Measurements from ENCODE around the gene MTRR.

The MTRR gene

DNA sequence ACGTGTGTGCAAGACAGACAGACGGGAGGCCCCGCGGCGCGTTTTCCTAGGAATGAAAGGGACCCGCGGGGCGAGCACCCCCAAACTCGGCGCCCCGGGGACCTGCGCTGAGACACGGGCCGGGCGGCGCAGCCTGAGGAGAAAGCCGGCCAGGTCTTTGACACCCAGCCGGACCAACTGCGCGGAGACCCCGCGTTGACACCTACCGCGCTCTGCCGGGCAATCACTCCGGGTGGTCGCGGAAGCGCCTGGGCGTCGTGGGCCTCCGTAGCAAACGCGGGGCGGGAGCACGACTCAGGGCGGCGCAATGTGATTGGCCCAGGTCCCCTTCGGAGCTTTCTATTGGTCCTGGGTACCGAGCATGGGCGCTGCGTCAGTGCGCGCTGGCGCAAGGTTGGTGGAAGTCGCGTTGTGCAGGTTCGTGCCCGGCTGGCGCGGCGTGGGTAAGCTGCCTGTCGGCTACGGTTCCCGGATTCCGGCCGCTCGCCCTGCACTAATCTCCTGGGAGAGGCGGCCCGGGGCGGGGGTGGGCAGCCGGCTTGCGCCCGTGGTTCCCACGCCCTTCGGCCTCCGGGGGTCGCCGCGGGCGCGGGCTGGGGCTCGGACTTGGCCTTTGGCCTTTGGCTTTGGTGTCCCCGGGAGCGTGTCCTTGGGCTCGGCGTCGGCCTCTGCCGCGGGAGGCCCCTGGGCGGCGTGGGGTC lies at the start of gene MTRR, which contains the start of gene FASTKD3:
MTRR (plus strand) TSS at position 376 of the 701 bp plus-strand sequence. CDS start 1,647 bp downstream, outside the sequence.
FASTKD3 (minus strand) TSS at position 259 of the 701 bp plus-strand sequence. CDS start 948 bp downstream, outside the sequence.
- peak; percentile 35 for FAIRE-seq

- no peak for FAIRE-seq
These were observed 46.5 kb upstream of the MTRR start for GRCh38 chr5:7822449-7822848.

DNA sequence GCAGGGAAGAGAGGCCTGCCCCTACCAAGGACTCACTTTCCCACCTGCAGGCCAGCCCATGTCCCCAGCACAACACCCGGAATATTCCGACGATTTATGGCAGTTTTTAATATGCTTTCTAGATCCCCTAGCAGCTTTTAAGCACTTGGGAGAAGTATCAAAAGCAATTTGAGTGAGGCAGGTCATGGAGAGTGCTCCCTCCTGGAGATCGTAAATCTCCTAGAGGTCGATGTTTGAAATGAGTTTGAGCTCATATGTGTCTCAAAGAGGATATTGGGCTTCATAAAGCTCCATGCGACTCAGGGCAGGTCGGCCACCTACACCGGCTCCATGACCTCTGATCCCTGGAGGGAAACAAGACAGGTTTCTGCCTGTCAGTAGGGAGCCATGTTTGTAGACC lies 45.4 kb upstream of the MTRR start:
- FAIRE-seq: no peak

GRCh38 chr5:7824995-7825394 lies 44.0 kb upstream of the MTRR start:
- FAIRE-seq: no peak

DNA sequence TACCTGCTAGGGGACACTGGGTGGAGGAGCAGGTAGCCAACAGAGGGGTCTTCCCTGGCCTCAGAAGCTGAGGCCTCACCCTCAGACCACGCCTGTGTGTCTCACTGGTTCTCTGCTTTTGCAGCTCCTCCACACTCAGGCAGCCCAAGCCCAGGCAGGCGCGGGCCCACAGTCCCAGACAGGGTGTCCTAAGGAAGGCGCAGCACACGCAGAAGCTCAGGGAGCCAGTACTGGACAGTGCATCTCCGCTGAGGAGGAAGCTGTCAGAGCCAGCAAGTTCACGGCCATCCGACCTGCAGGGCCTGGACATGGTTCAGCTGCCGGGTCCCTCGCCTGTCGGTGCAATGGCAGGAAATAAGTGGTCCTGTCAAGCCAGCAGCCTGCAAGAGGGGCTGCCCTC lies 43.3 kb upstream of the MTRR start:
- no peak for FAIRE-seq

GRCh38 chr5:7827610-7828009 lies 41.3 kb upstream of the MTRR start:
- FAIRE-seq: no peak

GRCh38 chr5:7828269-7828668 lies 40.7 kb upstream of the MTRR start:
- no peak for FAIRE-seq

DNA sequence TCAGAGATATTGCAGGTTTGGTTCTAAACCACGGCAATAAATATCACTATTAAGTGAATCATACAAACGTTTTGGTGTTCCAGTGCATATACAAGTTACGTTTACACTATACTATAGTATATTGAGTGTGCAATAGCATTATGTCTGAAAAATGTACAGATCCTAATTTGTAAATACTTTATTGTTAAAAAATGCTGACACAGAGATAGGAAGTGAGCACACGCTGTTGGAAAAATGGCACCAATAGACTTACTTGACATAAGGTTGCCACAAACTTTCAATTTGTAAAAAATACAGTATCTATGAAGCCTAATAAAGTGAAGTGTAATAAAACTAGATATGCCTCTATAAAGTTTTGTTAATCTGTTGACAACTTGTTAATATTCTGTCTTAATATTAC lies 34.0 kb upstream of the MTRR start:
- no peak for FAIRE-seq

- FAIRE-seq: no peak
These were observed 31.5 kb upstream of the MTRR start for GRCh38 chr5:7837403-7837802.

- FAIRE-seq: no peak
These were observed 26.4 kb upstream of the MTRR start for GRCh38 chr5:7842531-7842930.

DNA sequence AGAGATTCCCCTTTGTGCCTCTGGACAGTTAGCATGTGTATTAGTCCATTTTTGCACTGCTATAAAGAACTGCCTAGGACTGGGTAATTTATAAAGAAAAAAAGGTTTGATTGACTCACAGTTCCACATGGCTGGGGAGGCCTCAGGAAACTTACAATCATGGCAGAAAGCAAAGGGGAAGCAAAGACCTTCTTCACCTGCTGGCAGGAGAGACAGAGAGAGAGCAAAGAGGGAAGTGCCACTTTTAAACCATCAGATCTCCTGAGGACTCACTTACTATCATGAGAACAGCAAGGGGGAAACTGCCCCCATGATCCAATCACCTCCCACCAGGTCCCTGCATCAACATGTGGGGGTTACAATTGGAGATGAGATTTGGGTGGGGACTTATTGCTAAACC lies 24.0 kb upstream of the MTRR start:
- no peak for FAIRE-seq

- no peak for FAIRE-seq
These were observed 23.4 kb upstream of the MTRR start for GRCh38 chr5:7845557-7845956.

- no peak for FAIRE-seq
These were observed 22.6 kb upstream of the MTRR start for GRCh38 chr5:7846327-7846726.

DNA sequence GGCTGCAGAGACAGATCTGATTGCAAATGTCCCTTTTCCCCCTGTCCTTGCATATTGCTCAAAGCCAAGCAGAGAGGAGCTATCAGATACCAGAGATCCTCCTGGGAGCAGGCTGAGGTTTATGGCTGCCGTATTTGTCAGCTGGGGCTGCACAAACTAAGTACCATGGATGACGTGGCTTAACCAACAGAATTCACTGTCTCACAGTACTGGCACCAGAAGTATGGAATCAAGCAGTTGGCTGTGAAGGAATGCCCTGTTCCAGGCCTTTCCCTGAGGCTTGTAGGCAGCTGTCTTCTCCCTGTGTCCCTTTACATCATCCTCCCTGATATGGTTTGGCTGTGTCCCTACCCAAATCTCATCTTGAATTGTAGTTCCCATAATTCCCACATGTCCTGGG lies 20.7 kb upstream of the MTRR start:
- FAIRE-seq: no peak

GRCh38 chr5:7849681-7850394 lies 19.1 kb upstream of the MTRR start:
- FAIRE-seq: no peak

- FAIRE-seq: no peak
These were observed 18.3 kb upstream of the MTRR start, which contains the start of gene CFAP90 for GRCh38 chr5:7850395-7851239. TSS of gene CFAP90 (minus strand) at chr5:7851133. CDS start at chr5:7851021, 112 bp downstream.

- no peak for FAIRE-seq
These were observed 17.7 kb upstream of the MTRR start for GRCh38 chr5:7851240-7851592.

DNA sequence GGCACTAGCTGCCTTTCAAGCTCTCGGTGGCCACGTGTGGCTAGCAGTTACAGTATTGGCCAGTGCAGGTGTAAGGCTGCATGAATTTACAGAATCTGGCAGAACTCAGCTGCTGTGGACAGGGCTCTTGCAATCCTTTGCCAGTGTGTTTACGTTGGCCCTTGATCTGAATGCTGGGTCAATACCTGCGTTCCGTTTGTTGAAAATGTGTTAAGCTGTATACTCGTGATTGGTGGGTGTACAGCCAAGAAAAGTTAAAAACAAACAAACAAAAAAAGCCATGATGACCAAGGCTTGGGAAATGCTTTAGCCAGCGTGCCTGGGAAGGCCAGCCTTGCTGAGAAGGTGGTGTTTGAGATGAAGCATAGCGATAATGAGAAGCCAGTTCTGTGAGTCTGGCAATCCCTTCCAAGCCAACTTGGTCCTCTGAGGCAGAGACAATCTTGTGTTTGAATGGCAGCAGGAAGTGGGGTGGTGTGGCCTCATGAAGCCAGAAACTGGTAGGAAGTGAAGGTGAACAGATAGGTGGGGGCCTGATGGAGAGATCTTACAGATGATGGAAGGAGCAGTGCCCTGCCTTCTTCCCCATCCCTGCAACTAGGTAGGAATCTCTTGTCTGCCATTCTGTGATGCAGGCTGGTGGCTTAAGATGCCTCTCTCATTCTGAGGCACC lies 17.2 kb upstream of the MTRR start:
- FAIRE-seq: no peak

DNA sequence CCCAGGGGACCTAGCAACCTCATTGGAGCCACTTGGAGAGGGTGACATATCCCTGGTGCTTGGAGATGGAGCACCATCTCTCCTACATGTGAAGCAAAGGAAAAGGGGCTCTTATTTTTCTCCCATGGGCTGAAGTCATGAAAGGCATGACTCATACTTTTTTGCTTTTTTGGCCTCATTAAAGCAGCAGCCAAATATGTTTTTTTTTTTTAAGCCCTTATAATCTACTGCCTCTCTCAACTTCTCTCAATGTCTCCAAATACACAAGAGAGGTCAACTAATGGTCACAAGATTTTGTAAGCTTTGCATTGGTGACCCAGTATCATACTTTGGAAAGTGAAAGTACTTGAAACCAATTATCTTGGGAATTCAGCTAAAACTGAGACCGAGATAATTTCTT lies 16.4 kb upstream of the MTRR start:
- FAIRE-seq: no peak

DNA sequence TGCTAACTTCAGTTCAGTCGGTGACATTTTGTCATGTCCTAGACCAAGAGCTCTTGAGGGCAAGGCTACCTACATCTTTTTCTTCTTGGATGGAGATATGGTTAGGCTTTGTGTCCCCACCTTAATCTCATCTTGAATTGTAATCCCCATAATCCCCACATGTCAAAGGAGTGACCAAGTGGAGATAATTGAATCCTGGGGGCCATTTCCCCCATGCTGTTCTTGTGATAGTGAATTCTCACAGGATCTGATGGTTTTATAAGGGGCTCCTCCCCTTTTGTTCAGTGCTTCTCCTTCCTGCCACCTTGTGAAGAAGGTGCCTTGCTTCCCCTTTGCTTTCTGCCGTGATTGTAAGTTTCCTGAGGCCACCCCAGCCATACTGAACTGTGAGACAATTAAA lies 16.0 kb upstream of the MTRR start:
- no peak for FAIRE-seq

- FAIRE-seq: no peak
These were observed 13.3 kb upstream of the MTRR start for GRCh38 chr5:7855611-7856010.

GRCh38 chr5:7856855-7857254 lies 12.1 kb upstream of the MTRR start:
- no peak for FAIRE-seq

DNA sequence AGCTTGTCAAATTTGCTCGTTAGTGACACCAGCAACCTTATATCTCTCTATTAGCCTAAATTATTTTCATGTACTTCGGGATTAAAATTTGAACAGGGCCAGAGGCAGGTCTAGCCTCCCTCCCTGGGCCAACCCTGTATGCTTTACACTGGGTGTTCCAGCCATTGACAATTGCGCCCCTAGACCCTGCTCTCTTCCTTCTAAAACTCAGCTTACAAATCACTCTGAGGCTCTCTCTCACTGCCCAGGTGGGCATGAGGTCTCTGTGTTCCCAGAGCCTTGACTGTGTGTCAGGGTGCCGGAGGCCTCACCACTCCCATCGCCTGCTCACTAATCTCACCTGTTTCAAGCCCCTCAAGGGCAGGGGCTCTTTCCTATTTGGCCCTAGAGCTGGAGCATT lies 11.6 kb upstream of the MTRR start:
- FAIRE-seq: no peak
